HepG2 (cell line): ENCODE results near the gene STUB1. TPM values are rescaled to one million over a fixed set of nuclear protein-coding genes. Genes with fewer than 3 reads are reported as not detected.

Experiments used
- CAMTA2 ChIP-seq: sonication (generic); formaldehyde crosslinking; IDR thresholded peaks from 2 replicates; pipeline ENCODE4 v1.4.0; 2020; ENCODE audit warnings: mild to moderate bottlenecking, missing genetic modification reagents, borderline replicate concordance
- HNRNPL ChIP-seq: fragments of 200-400 bp; formaldehyde crosslinking; IDR thresholded peaks from 2 replicates; pipeline ENCODE4 v1.6.1; 2017; ENCODE audit warnings: mild to moderate bottlenecking, low read depth, low read length
- ISX ChIP-seq: sonication (generic); formaldehyde crosslinking; conservative IDR thresholded peaks from 2 replicates; pipeline ENCODE4 v1.5.0; 2020; ENCODE audit warnings: missing genetic modification reagents
- MBNL3 ChIP-seq: fragments of 250-450 bp; sonication (Bioruptor Pico); conservative IDR thresholded peaks from 2 replicates; pipeline ENCODE4 v1.8.0; 2022; ENCODE audit warnings: mild to moderate bottlenecking, inconsistent platforms
- NONO ChIP-seq, 2 experiments: fragments of 450-650 bp in 1 of 2; sonication (generic) in 1 of 2; formaldehyde crosslinking in 1 of 2; IDR thresholded peaks in 1 of 2; conservative IDR thresholded peaks in 1 of 2; 2 replicates each; pipeline versions ENCODE4 v1.6.1 to v1.8.0; 2017 to 2022; ENCODE audit warnings: mild to moderate bottlenecking in 1 of 2, missing genetic modification reagents in 1 of 2, moderate library complexity in 1 of 2
- RBM39 ChIP-seq: fragments of 200-400 bp; formaldehyde crosslinking; IDR thresholded peaks from one replicate; pipeline ENCODE4 v1.6.1; 2018; ENCODE audit warnings: antibody characterized with exemption, mild to moderate bottlenecking, low read depth, low read length; ENCODE audit not compliant: poor library complexity, severe bottlenecking
- TBX3 ChIP-seq: fragments of 450-650 bp; IDR thresholded peaks from 2 replicates; pipeline ENCODE4 v1.6.1; 2017; ENCODE audit warnings: antibody characterized with exemption, mild to moderate bottlenecking, inconsistent platforms, borderline replicate concordance
- XBP1 ChIP-seq: sonication (generic); formaldehyde crosslinking; IDR thresholded peaks from 2 replicates; pipeline ENCODE4 v1.5.0; 2020; ENCODE audit warnings: missing genetic modification reagents
- ZNF33B ChIP-seq: sonication (generic); formaldehyde crosslinking; IDR thresholded peaks from 2 replicates; pipeline ENCODE4 v1.5.1; 2020; ENCODE audit warnings: mild to moderate bottlenecking, missing genetic modification reagents
- ZNF343 ChIP-seq: sonication (generic); formaldehyde crosslinking; IDR thresholded peaks from 2 replicates; pipeline ENCODE4 v1.4.0; 2020; ENCODE audit warnings: mild to moderate bottlenecking, missing genetic modification reagents
- ZNF572 ChIP-seq: sonication (generic); formaldehyde crosslinking; IDR thresholded peaks from 2 replicates; pipeline ENCODE4 v1.5.1; 2020; ENCODE audit warnings: mild to moderate bottlenecking, missing genetic modification reagents
- ZNF792 ChIP-seq: IDR thresholded peaks from 2 replicates; pipeline ENCODE4 v1.6.1; 2016
- polyA plus RNA-seq, 8 experiments: library from polyadenylated mRNA; depleted of rRNA in 3 of 8; stranded (reverse) in 7 of 8; unstranded in 1 of 8; fragments of >200 nt; fragmentation: Illumina TruSeq in 4 of 8; extraction: Trizol in 4 of 8; gene quantifications; 2 replicates each; pipeline versions ENCODE4 v1.2.1 to v1.2.3, GENCODE V29; 2011 to 2016; ENCODE audit warnings: low read depth in 4 of 8, missing spikeins in 1 of 8, mixed read lengths in 1 of 8; ENCODE audit not compliant: insufficient read depth in 1 of 8
- total RNA-seq, 5 experiments: library from RNA; depleted of rRNA; stranded (reverse); fragments of >200 nt; fragmentation: Illumina TruSeq; extraction: Trizol; gene quantifications; 2 replicates each; pipeline ENCODE4 v1.2.3, GENCODE V29; 2016; ENCODE audit warnings: low read depth in 1 of 5
- TF ChIP-seq, protein P1 (sequence below): sonication (generic); formaldehyde crosslinking; IDR thresholded peaks from 2 replicates; pipeline ENCODE4 v1.4.0; 2020; ENCODE audit warnings: missing genetic modification reagents, borderline replicate concordance
- TF ChIP-seq, protein P2 (sequence below): sonication (generic); formaldehyde crosslinking; IDR thresholded peaks from 2 replicates; pipeline ENCODE4 v1.4.0; 2020; ENCODE audit warnings: low read depth, mild to moderate bottlenecking, missing genetic modification reagents
- TF ChIP-seq, protein P3 (sequence below): IDR thresholded peaks from 2 replicates; pipeline ENCODE4 v1.6.1; 2018; ENCODE audit warnings: missing genetic modification reagents
- TF ChIP-seq, protein P4 (sequence below): sonication (generic); formaldehyde crosslinking; IDR thresholded peaks from 2 replicates; pipeline ENCODE4 v1.5.1; 2020; ENCODE audit warnings: mild to moderate bottlenecking, missing genetic modification reagents, moderate library complexity
- TF ChIP-seq, protein P5 (sequence below): sonication (generic); formaldehyde crosslinking; conservative IDR thresholded peaks from 2 replicates; pipeline ENCODE4 v1.8.1; 2023; ENCODE audit warnings: missing genetic modification reagents

Gene STUB1
- total and polyA plus RNA-seq, 2 of the 13 experiments (the other 11 are each of a cell fraction or from before 2014, with no cell fraction given): 52.9 to 78.2 TPM

DNA sequence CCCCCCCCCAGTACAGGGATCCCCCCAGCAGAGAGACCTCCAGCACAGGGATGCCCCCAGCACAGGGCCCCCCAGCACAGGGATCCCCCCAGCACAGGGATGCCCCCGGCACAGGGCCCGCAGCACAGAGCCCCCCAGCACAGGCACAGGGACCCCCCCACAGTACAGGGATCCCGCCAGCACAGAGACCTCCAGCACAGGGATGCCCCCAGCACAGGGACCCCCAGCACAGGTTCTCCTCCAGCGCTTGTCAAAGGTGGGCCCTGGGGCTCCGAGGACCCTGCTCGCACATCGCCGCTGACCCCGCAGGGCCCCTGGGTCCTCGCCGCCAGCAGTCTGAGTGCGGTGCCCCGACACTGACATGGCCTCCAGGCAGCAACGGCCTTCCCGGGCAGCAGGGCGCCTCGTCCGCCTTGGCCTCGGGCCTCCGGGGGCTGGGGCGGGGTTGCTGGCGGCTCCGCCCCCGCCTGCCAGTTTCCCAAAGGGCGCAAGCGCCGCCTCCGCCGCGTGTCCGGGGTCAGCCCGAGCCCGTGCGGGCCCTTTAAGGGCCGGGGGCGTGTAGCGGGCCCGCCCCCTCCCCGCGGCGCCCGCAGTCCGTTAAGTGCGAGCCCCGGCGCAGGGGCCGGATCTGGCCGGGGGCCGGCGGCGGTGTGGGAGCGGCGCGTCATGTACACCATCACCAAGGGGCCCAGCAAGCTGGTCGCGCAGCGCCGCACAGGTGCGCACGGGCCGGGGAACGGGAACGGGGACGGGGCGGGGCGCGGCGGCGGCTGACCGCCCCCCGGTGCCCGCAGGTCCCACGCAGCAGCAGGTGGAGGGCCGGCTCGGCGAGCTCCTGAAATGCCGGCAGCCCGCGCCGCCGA, 38.7 kb upstream of the STUB1 start, which contains the start of gene MCRIP2 (continued):
- TF ChIP-seq, protein P1, sequence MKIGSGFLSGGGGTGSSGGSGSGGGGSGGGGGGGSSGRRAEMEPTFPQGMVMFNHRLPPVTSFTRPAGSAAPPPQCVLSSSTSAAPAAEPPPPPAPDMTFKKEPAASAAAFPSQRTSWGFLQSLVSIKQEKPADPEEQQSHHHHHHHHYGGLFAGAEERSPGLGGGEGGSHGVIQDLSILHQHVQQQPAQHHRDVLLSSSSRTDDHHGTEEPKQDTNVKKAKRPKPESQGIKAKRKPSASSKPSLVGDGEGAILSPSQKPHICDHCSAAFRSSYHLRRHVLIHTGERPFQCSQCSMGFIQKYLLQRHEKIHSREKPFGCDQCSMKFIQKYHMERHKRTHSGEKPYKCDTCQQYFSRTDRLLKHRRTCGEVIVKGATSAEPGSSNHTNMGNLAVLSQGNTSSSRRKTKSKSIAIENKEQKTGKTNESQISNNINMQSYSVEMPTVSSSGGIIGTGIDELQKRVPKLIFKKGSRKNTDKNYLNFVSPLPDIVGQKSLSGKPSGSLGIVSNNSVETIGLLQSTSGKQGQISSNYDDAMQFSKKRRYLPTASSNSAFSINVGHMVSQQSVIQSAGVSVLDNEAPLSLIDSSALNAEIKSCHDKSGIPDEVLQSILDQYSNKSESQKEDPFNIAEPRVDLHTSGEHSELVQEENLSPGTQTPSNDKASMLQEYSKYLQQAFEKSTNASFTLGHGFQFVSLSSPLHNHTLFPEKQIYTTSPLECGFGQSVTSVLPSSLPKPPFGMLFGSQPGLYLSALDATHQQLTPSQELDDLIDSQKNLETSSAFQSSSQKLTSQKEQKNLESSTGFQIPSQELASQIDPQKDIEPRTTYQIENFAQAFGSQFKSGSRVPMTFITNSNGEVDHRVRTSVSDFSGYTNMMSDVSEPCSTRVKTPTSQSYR (CRISPR knock-in tag): no peak
- TF ChIP-seq ZNF343 (no peak), MBNL3 (CRISPR knock-in tag) (no peak), ZNF33B (CRISPR knock-in tag) (no peak), HNRNPL (no peak), ISX (CRISPR knock-in tag) (no peak), XBP1 (CRISPR knock-in tag) (no peak), NONO (IDR thresholded peaks at IDR 0.05) (no peak), NONO (CRISPR knock-in tag; conservative IDR thresholded peaks at IDR 0.05) (peak; percentile 68), ZNF572 (CRISPR knock-in tag) (no peak), RBM39 (peak; percentile 19), ZNF792 (CRISPR knock-in tag) (peak; percentile 46; the same call in 1 of the 2 replicates), TBX3 (no peak), CAMTA2 (CRISPR knock-in tag) (0 out of 2 replicates have a peak, but pooled peaks have one; percentile 84)
- TF ChIP-seq, protein P2, sequence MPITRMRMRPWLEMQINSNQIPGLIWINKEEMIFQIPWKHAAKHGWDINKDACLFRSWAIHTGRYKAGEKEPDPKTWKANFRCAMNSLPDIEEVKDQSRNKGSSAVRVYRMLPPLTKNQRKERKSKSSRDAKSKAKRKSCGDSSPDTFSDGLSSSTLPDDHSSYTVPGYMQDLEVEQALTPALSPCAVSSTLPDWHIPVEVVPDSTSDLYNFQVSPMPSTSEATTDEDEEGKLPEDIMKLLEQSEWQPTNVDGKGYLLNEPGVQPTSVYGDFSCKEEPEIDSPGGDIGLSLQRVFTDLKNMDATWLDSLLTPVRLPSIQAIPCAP (CRISPR knock-in tag): no peak
- TF ChIP-seq, protein P3, sequence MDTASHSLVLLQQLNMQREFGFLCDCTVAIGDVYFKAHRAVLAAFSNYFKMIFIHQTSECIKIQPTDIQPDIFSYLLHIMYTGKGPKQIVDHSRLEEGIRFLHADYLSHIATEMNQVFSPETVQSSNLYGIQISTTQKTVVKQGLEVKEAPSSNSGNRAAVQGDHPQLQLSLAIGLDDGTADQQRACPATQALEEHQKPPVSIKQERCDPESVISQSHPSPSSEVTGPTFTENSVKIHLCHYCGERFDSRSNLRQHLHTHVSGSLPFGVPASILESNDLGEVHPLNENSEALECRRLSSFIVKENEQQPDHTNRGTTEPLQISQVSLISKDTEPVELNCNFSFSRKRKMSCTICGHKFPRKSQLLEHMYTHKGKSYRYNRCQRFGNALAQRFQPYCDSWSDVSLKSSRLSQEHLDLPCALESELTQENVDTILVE (CRISPR knock-in tag): no peak; the same call in 1 of the 2 replicates
- TF ChIP-seq, protein P4, sequence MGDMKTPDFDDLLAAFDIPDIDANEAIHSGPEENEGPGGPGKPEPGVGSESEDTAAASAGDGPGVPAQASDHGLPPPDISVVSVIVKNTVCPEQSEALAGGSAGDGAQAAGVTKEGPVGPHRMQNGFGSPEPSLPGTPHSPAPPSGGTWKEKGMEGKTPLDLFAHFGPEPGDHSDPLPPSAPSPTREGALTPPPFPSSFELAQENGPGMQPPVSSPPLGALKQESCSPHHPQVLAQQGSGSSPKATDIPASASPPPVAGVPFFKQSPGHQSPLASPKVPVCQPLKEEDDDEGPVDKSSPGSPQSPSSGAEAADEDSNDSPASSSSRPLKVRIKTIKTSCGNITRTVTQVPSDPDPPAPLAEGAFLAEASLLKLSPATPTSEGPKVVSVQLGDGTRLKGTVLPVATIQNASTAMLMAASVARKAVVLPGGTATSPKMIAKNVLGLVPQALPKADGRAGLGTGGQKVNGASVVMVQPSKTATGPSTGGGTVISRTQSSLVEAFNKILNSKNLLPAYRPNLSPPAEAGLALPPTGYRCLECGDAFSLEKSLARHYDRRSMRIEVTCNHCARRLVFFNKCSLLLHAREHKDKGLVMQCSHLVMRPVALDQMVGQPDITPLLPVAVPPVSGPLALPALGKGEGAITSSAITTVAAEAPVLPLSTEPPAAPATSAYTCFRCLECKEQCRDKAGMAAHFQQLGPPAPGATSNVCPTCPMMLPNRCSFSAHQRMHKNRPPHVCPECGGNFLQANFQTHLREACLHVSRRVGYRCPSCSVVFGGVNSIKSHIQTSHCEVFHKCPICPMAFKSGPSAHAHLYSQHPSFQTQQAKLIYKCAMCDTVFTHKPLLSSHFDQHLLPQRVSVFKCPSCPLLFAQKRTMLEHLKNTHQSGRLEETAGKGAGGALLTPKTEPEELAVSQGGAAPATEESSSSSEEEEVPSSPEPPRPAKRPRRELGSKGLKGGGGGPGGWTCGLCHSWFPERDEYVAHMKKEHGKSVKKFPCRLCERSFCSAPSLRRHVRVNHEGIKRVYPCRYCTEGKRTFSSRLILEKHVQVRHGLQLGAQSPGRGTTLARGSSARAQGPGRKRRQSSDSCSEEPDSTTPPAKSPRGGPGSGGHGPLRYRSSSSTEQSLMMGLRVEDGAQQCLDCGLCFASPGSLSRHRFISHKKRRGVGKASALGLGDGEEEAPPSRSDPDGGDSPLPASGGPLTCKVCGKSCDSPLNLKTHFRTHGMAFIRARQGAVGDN: peak; percentile 57; the same call in 1 of the 2 replicates
- TF ChIP-seq, protein P5, sequence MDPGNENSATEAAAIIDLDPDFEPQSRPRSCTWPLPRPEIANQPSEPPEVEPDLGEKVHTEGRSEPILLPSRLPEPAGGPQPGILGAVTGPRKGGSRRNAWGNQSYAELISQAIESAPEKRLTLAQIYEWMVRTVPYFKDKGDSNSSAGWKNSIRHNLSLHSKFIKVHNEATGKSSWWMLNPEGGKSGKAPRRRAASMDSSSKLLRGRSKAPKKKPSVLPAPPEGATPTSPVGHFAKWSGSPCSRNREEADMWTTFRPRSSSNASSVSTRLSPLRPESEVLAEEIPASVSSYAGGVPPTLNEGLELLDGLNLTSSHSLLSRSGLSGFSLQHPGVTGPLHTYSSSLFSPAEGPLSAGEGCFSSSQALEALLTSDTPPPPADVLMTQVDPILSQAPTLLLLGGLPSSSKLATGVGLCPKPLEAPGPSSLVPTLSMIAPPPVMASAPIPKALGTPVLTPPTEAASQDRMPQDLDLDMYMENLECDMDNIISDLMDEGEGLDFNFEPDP (CRISPR knock-in tag): 0 out of 2 replicates have a peak, but pooled peaks have one; percentile 70
